Posterior cingulate gyrus (tissue), 11 donors: ENCODE results near the gene RHCG.
A peak's percentile ranks its signal among the peaks of the same experiment; 100 is the strongest.

Experiments
- DNase-seq, 10 donors: peaks; one replicate each; pipeline versions ENCODE4 v3.0.0 to v3.0.0-alpha.2; 2020 to 2021; ENCODE audit warnings: mixed read lengths in 3 of 10
- intact Hi-C: fragments of 100-400 bp; cut with DNase I; formaldehyde crosslinking; loops from one replicate; pipeline ENCODE4 v1.15.1; 2023

RHCG gene

DNA sequence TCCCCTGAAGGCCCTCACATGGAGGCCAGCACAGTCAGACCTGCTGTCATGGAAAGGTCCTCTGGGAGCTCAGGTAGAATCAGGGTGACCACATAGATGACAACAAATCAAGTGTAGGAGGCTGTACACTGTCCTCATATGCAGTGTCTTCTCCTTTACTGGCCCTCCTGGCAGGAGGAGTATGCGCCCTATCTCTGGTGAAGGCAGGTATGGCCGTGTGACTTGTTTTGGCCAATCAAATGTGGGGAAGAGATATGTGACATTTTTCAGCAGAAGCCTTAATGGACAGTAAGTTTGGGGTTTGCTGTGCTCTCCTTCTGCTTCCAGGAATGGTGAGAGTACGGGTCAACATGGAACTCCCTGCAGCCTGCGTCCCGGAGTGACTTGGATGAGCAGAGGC lies 69.9 kb downstream of the RHCG start:
- intact Hi-C loops = loop anchor here (10.0 kb wide), 1 partner anchor 212 kb away; no protein-coding TSS in a partner anchor
- DNase-seq = peak in 1 of 10 donors; percentile 21

DNA sequence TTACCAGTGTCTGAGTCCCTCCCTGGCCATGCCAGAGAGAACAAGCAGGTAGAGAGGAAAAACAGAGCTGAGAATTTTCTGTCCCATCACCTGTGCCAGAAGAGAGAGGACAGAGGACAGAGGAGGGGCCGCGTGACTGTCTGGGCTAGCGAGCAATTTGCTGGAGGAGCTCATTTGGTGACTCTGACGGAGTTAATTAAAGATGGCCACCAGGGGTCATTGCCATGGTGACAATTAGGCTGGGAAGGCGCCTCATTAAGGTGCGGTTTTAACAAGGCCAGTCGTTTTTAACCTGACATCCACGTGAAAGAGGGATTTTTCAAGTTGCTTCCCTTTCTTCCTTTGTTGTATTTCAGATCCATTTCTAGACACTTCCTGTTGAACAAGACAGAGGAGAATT lies 72.4 kb downstream of the RHCG start:
- intact Hi-C loops = loop anchor here (10.0 kb wide), 1 partner anchor 209 kb away; no protein-coding TSS in a partner anchor
- DNase-seq = peak in 2 of 10 donors; percentile 9 to 18
